HG02798 (cell line): ENCODE results near the gene TOP1.
"Not testable (repeated sequence)": the region's sequence is repeated elsewhere in the genome, so short reads cannot be mapped to it uniquely, and the experiment has no call there.

Source experiments
- ATAC-seq: cut with Tn5 transposase; IDR thresholded peaks from one replicate; pipeline ENCODE4 v1.9.1; 2021; ENCODE audit warnings: mild to moderate bottlenecking; ENCODE audit not compliant: unreplicated experiment, poor library complexity

The TOP1 gene

DNA sequence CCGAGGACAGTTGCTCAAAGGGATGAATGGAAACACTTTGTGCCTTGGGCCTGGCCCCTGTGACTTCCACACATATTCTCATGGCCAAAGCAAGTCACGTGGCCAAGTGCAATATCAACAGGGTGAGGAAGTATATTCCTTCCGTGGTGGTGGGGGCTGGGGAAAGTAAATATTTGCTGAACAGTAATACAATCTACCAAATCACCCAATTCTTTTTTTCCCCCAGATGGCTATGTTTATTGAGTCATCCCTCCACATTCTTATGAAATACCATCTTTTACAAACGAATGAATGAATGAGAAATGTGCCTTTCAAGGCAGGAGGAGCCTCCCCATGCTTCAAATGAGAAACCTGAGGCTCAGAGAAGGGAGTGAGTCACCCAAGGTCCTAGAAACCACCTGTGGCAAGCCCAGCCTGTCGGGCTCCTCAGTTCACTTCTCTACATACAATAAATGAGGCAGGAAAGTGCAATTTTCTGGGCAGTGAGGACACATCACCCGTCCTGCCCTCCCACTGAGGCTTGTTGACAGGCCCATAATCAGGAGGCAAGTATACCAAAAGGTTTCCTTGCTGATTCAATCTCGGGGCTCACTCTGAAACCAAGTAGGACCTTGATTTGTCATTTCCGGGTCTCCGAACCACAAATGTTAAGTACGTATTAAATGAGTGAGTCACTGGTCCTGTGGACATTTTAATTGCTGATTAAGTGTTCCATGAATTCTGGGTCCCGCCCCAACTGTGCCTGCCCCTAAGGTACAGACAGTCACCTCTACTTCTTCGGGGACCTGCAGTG is 25.3 kb upstream of the TOP1 start:
- peak; percentile 48 for ATAC-seq

DNA sequence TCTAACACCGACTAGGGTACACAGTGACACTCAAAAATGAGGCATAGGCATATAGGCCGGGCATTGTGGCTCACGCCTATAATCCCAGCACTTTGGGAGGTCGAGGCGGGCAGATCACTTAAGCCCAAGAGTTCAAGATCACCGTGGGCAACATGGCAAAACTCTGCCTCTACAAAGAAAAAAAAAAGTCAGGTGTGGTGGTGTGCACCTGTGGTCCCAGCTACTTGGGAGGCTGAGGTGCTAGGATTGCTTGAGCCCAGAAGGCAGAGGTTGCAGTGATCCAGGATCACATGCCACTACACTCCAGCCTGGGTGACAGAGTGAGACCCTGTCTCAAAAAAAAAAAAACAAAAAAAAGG is 24.7 kb upstream of the TOP1 start:
- ATAC-seq, result not testable (repeated sequence)

DNA sequence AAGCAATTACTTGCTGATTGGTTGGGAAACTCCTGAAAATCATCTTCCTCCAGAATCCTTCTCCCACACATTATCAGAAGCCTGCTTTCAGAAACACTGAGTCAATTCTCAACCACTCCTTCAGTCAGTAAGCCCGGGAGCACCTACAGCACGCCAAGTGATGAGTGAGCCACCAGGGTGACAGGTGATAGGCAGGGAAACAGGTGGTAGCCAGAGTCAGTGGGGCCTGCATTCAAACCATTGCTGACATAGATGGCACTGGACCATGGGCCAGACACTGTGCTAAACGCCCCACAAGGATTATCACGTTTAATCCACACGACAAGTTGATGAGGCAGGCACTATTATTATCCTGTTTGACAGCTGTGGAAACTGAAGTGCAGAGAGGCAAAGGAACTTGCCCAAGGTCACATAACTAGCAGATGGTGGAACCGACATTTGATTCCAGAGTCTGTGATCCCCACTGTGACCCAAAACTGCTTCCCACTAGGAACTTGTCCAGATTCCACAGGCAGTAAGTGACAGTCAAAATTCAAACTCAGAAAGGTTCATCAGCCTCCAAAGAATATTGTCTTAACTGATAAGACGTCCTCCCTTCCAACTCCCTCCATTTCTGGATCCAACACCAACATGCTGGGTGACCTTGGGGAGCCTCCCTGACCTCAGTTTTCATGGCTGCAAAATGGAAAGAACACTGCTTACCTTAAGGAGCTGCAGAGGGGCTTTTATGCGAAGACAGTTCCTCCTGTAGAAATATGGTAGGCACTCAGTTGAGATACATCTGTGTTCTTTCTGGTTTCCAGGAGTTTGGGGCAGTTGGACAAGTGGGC is 23.9 kb upstream of the TOP1 start:
- ATAC-seq, result no peak

DNA sequence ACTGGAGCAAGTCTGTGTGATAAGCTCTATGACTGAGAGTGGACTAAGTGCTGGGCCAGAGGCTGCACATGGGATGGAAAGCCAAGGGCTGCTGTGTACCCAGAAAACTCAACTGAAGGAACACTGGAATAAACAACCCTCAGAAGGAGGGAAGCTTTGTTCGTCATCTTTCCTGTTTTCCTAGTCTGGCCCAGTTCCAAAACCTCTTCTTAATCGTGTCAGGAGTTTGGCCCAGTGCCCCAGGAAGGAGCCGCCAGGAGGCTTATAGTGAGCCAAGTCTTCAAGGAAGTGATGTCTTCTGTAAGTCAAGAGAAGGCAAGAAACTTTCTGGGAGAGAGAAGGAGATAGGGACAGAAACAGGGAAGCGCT is 23.3 kb upstream of the TOP1 start:
- no peak for ATAC-seq

DNA sequence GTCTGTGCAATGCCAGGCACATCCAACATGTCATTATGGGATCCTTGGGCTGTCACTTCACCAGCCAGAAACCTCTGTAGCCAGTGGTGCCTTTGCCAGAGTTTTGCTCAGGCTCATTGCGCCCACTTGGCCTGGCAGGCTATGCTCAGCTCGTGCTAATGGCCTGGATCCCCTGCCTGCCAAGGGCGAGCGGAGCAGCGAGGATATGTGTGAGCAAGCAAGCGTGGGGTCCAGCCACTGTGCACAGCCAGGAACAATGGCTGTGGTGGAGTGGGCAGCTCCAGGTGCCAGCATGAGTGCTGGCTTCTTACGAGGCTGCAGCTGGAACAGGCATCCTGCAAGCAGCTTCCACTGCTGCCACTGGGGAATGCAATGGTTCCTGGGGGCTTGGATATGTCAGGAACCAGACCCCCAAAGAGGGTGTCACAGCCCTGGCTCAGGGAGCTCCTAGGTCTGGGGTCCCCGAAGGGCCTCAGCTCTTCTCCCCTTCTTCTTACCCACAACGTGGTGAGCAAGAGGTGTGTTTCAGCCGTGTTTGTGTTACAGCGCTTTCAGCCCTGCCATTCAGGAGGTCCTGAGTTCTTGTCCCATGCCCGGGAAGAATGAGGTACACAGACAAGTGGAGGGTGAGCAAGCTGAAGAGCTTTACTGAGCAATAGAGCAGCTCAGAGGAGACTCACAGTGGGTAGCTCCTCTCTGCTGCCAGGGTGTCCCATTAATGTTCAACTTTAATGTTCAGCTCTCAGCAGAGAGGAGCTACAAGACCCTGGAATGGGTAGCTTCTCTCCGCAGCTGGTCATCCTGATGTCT is 22.3 kb upstream of the TOP1 start:
- ATAC-seq, result no peak

DNA sequence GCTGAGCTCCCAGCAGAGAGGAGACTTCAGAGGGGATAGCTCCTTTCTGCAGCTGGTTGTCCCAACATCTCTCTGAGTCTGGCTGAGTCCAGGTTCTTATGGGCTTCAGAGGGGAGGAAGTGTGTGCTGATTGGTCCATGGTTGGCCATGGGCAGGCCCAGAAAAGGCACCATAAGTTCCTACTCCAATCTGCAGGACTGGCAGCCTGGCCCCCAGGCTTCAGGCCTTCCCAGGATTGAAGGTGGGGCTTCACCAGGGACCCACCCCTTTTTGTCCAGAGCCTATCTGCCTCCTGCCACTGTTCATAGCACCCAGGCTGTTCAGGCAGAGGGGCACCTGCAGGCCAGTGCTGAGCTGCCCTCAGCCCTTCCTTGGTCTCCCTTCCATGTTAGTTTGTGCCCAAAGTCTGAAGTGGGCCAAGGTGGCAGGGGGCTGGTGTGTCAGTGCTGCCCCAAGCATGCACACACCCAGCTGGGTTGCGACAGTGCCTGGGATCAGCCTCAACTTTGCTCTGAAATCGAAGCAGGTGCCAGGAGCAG is 21.6 kb upstream of the TOP1 start:
- ATAC-seq, result no peak

DNA sequence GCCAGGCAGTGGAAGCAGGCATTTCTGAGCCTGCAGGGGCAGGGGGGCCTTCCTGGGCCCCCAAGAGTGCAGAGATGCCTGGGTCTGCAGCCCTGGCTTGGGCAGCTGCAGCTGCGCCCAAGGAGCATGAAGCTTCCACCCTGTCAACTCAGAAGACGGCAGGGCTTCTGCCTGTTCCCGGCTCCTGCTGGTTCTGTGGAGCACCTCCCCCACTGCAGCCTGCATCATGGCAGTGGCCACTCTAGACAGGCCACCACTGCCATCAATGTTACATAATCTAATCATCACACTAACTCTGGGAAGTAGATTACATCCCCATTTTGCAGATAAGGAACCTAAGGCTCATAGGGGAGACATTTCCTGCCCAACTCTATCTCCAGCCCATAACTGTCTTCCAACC is 21.1 kb upstream of the TOP1 start:
- no peak for ATAC-seq

DNA sequence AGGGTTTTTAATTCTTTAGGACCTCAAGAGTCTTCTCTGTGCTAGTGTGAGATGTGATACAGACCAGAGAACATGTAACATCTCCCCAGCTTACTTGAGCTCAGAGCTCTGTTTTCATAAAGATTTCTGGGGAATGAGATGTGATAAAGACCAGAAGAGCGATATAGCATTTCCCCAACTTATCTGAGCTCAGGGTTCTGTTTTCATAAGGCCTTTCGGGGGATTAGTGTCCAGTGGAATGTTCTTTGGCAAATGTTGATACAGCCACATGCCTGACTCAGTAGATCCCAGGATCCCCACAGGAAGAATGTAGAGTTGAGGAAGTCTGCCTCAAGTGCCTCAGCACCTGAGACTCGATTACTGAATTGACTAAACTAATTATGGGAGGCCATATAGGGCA is 18.7 kb upstream of the TOP1 start:
- ATAC-seq, result no peak

DNA sequence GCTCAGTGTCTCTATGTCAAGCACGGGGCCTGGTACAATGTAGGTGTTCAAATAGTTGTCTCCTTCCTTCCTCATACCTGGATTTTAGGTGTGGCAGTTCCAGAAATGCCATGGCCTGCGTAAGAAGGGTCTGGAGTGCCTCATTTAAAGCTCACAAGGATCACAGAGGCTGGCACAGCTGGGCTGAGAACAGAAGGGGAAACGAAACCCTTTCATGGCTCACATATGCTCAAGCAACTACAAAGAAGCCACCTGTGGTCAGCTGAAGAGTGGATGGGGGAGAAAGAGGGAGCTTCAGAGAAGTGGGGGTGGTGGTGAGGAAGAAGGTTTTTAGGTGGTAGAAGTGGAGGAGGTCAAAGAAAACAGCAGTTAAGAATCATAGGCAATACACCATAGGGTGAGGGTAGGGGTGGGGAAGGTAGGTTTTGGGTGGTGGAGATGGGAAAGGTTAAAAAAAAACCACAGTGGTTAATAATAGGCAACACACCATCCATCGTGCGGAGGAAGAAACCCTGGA is 17.0 kb upstream of the TOP1 start:
- ATAC-seq, result peak; percentile 97

DNA sequence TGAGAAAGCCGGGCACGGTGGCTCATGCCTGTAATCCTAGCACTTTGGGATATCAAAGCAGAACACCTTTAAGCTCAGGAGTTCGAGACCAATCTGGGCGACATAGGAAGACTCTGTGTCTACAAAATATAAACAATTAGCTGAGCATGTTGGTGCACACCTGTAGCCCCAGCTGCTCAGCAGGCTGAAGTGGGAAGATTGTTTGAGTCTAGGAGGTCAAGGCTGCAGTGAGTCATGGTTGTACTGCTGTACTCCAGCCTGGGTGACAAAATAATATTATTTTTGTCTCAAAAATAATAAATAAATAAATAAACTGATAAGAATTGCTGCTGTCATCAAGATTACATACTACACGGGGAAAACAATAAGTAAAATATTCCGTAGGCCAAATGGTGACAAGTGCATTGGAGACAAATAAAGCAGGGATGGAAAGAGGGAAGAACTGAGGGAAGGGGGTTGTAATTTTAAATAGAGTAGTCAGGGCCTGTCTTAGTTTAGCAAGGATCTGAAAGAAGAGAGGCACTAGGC is 14.0 kb upstream of the TOP1 start:
- no peak for ATAC-seq

DNA sequence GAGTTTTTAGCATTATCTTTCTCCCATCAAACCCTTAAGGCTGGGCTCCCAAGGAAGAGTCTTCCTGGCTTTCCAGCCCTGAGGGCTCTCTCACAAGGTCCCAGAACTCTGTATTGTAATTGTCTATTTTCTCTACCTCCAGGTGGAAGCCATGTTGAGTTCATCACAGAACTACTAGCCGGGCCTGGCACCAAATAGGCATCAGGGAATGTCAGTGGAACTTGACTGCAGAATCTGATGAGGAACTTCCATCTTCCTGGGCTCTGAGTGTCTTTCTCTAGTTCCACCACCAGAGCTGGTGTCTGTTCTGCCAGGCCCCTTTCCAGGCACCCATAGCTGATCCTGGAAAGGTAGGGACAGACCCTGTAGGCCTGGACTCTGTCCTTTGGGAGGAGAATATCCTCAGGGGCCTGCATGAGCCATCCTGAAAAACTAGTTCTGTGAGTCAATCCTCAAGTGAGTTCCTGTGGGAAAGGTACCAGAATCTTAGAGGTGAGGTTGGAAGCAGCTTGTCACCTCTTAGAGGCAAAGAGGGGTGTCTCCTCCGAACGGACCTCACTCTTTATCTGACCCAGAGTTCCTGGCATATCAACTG is 11.1 kb upstream of the TOP1 start:
- ATAC-seq, result no peak

DNA sequence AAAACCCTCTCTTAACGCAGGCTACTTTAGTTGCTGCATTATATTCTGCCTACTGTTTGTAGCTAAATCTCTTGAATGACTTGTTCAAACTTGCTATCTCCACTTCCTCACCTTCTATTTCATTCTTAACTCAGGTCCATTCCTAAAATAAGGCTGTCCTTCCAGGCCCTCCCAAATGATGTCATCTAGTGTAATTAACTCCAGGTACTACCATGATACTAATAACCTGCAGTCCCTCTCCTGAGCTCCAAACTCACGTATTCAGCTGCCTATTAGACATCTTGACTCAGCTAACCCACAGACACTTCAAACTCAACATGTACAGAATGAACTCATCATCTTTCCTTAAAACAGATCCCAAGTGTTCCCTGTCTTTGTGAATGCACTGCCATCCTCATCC is 10.5 kb upstream of the TOP1 start:
- no peak for ATAC-seq

DNA sequence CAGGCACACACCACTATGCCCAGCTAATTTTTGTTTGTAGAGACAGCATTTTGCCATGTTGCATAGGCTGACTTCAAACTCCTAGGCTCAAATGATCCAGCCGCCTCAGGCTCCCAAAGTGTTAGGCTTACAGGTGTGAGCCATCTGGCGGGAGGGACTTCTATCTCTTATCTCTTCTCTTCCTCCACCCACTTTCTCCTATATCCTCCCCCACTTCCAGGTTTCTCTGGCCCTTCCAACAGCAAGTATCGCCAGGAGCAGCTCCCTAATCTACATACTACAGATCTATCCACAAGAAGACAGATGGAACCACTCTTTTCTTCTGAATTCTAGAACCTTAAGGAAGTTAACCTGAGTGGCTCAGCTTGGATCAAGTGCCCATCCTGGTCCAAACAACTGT is 5.1 kb upstream of the TOP1 start:
- ATAC-seq, result no peak

DNA sequence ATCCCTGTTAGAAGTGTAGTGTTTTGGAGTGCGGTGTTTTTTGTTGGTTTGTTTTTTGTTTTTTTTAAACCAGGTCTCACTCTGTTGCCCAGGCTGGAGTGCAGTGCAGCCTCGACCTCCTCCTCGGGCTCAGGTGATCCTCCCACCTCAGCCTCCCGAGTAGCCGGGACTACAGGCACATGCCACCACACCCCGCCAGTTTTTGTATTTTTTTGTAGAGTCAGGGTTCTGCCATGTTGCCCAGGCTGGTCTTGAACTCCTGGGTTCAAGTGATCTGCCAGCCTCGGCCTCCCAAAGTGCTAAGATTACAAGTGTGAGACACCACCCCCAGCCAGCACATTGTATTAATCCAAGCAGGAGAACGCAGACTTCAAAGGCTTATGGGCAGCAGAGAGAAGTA is 1.3 kb upstream of the TOP1 start:
- ATAC-seq, result no peak

DNA sequence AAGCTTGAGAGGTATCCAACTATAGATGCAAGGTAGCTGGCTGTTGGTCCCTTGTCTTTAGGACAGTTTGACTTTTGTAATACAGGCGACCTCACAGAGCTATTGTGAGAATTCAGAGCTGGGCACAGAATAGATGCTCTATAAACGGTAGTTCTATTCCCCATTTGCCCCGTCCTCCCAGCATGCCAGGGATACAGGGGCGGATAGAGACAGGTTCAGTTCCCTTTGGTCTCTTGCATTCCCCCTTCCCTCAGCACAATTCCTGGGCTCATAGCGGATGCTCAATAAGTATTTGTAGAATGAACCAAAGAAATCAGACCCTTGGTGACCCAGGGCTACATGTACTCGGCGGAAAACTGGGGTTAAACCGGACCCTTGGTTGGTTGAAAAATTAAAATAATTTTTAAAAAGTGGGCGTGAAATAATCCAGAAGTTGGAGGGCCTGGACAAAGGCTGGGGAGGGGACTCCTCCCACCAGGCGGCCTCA is 707 bp upstream of the TOP1 start:
- no peak for ATAC-seq

DNA sequence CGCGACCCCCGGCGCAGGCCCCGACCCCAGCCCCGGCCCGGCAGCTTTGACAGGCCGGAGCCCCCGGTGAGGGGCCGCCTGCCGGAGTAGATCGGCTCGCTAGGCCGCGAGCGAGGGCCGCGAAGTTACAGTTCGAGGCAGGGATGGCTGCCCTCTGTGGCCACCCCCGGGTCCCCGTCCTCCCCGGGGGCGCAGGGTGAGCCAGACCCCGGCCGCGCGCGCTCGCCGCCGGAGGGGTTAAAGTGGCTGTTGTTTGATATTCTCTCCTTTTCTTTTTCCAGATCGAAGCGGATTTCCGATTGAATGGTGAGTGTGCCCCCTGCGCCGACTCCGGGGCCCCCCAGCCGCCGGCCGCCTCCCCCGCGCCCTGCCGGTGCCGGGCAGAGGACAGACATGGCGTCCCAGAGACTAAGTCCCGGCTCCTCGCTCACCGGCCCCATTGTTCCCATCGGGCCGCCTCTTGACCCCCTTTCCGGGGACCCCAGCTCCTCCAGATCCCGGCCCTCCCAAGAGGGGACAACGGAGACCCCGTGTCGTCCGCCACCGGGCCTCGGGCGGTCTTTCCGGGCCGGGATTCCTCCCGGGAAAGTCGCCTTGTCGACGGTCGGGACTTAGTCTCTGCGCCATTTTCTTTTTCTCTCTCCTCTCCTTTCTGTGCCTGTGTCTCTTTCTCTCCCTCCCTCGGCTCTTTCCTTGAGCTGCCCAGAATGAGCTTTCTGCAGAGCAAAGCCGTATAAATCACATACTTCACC is 704 bp downstream of the TOP1 start:
- peak; percentile 24 for ATAC-seq

DNA sequence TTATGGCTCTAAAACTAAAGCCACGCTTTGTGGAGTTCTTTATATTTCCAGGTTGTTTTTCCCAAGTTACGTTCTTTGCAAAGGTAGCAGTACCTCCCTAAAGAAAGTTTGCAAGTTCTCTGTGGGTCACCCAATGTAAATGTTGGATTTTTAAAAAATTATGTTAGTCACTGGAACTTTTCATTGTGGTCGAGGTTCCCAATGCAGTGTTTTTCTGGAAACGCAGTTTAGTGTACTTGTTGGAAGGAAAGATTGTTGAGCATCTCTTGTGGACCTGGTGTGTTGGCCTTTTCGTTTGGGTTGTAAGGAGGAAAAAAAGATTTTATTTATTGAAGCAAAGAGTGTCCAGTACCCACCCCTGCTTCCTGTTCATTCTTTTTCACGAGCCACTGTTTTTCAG is 1.4 kb downstream of the TOP1 start:
- no peak for ATAC-seq

DNA sequence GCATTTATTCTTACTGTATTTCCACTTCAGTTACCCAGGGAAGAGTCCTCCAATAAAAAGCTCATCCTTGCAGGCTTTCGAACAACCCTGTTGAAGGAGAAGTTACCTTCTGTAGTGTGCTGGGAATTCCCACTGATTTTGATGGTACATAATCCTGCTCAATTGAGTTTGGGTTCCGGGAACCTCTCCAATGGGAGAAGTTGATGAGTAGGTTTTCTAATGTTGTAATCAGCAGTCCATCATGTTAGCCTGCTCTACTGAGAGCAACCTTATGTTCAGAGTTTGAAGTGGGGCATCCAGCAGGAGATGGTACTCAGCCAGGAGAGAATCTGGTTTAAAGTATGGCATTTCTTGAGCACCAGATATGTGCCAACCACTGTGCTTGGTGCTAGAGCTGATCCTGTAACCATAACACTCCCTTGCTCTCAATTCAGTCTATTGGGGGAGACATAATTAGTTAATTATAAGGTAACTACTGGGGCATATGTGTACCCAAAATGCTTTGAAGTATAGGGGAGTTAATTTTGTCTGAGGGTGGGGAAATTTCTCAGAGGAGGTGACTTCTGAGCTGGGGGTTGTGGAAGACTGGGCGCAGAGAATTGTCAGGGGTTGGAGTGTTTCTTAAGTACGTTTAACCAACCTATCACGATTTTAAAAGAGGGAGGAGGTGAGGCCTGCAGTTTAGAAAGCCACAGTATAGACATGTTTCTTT is 2.1 kb downstream of the TOP1 start:
- no peak for ATAC-seq

DNA sequence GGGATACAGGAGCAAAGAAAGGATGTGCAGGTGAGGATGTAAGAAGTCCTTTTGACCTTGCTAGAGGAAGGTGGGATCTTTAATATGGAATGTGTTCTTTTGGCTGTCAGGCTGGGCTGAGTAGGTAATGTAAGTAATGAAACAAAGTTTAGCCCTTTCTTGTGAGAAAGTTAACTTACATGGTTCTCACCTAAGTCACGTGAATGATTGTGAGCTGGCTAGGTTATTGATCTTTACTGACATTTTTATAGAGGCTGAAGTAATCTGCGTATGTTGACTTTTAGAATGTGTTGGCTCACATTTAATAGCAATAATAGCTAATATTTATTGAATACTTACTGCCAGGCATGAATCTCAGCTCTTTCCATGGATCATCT is 2.6 kb downstream of the TOP1 start:
- ATAC-seq, result no peak
